Left lung (tissue), 10 donors: Measurements from ENCODE around the gene DLGAP4. TPM values are rescaled to one million over a fixed set of nuclear protein-coding genes. Genes with fewer than 3 reads are reported as not detected.

Source experiments
- ATAC-seq: fragments of 200-7000 bp; cut with Tn5 transposase; one replicate; pipeline ENCODE4 v1.9.1; 2020; ENCODE audit warnings: moderate library complexity
- DNase-seq, 4 donors: peaks; one replicate each; pipeline ENCODE4 v3.0.0-alpha.2; 2013 to 2020
- H3K27ac ChIP-seq, 2 donors: fragments of 200-600 bp; sonication (generic) in 1 of 2; one replicate each; pipeline versions ENCODE4 v1.5.0 to v1.8.0; 2020 to 2021
- H3K27me3 ChIP-seq, 2 donors: fragments of 200-600 bp; sonication (generic) in 1 of 2; one replicate each; pipeline versions ENCODE4 v1.5.0 to v1.8.0; 2020 to 2021
- H3K36me3 ChIP-seq, 2 donors: fragments of 200-600 bp; sonication (generic) in 1 of 2; one replicate each; pipeline versions ENCODE4 v1.5.0 to v1.8.0; 2020 to 2021
- H3K4me1 ChIP-seq, 2 donors: fragments of 200-600 bp; one replicate each; pipeline ENCODE4 v1.8.0; 2021
- H3K4me3 ChIP-seq, 2 donors: fragments of 200-600 bp; sonication (generic) in 1 of 2; one replicate each; pipeline versions ENCODE4 v1.5.0 to v1.8.0; 2020 to 2021; ENCODE audit warnings: mild to moderate bottlenecking in 1 of 2
- H3K9me3 ChIP-seq, 2 donors: fragments of 200-600 bp; sonication (generic) in 1 of 2; one replicate each; pipeline versions ENCODE4 v1.5.0 to v1.8.0; 2020 to 2021
- intact Hi-C, 2 donors: fragments of 100-400 bp; cut with DNase I; formaldehyde crosslinking; loops; one replicate each; pipeline versions ENCODE4 v1.11.2 to v1.14.2; 2022
- polyA plus RNA-seq, 6 donors: library from polyadenylated mRNA; unstranded; fragments of 120-200 nt; gene quantifications; one replicate each; pipeline ENCODE4 v1.2.1, GENCODE V29; 2013; ENCODE audit not compliant: insufficient read length in 6 of 6
- total RNA-seq, 2 donors: library from RNA; stranded (reverse); fragmentation: NEBNext Ultra II Directional; extraction: Animal tissue kit (Norgen Biotek cat#: 25700); gene quantifications; one replicate each; pipeline ENCODE4 v1.2.1, GENCODE V29; 2021
- TF ChIP-seq, protein P1 (sequence below), 2 donors: fragments of 200-600 bp; sonication (generic) in 1 of 2; IDR thresholded peaks; one replicate each; pipeline versions ENCODE4 v1.5.0 to v1.8.0; 2021; ENCODE audit warnings: antibody characterized with exemption in 2 of 2
- donor health status: DM: no; HTN: yes; CAD: no.
- donor health status: DM: no; HTN: no; CAD: no.

DLGAP4 gene
- total and polyA plus RNA-seq, 8 donors: 53.5 to 84.3 (median 72.1) TPM

DNA sequence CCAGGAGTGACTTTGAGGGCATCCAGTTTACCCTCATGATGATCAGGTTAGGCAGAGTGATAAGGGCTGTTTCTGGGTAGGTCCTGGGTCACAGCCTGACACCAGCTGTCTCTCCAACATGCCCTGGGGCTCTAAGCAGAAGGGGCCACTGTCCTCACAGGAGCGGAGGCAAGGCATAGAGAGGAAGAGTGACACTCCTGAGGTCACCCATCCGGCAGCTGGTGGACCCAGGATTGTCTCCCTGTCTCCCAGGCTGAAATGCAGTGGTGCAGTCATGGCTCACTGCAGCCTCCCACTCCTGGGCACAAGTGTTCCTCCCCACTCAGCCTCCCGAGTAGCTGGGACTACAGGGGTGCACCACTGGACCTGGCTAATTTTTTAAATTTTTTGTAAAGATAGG, 12.0 kb downstream of the DLGAP4 start:
- intact Hi-C loops: no loop called here
- TF ChIP-seq, protein P1, sequence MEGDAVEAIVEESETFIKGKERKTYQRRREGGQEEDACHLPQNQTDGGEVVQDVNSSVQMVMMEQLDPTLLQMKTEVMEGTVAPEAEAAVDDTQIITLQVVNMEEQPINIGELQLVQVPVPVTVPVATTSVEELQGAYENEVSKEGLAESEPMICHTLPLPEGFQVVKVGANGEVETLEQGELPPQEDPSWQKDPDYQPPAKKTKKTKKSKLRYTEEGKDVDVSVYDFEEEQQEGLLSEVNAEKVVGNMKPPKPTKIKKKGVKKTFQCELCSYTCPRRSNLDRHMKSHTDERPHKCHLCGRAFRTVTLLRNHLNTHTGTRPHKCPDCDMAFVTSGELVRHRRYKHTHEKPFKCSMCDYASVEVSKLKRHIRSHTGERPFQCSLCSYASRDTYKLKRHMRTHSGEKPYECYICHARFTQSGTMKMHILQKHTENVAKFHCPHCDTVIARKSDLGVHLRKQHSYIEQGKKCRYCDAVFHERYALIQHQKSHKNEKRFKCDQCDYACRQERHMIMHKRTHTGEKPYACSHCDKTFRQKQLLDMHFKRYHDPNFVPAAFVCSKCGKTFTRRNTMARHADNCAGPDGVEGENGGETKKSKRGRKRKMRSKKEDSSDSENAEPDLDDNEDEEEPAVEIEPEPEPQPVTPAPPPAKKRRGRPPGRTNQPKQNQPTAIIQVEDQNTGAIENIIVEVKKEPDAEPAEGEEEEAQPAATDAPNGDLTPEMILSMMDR (IDR thresholded peaks at IDR 0.05): no peak
- Histone ChIP-seq H3K9me3 (no peaks in the 10 kb centered on the region), H3K4me3 (no peak overlapping the region), H3K4me1 (no peaks in the 10 kb centered on the region), H3K27me3 (peaks cover 0 to 34% of the 10 kb centered on the region in 2 donors), H3K36me3 (no peaks in the 10 kb centered on the region), H3K27ac (no peak overlapping the region)
- DNase-seq (no peak), ATAC-seq (no peak)

DNA sequence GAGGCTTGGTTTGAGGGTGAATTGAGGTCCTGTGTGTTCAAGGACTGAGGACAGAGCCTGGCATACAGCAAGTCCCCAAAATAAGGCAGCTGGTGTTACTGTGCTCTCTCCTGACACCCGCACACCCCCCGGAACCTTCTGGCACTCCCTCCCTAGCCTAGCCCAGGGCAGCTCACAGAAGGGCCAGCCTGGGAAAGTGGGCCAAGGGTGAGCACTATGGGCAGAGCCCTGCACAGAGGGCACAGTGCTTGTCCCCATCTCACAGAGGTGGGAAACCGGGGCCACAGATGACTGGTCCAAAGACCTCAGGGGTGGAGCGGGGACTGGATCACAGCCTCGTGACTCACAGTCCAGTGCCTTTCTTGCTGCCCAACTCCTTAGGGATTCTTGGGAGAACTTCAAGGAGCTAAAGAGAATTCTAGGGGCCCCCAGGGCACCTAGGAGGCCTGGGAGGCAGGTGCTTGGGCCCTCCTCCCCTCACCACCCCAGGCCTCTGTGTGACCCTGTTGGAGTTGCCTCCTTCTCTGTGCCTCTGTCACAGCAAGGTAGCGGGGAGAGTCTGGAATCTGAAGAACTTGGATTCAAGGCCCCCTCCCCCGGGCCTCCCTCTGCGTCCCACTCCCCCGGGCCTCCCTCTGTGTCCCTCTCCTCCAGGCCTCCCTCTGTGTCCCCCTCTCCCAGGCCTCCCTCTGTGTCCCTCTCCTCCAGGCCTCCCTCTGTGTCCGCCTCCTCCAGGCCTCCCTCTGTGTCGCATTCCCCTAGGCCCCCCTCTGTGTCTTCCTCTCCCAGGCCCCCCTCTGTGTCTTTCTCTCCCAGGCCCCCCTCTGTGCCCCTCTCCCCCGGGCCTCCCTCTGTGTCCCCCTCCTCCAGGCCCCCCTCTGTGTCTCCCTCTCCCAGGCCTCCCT, 13.5 kb downstream of the DLGAP4 start:
- H3K36me3 ChIP-seq: no peaks in the 10 kb centered on the region
- no peaks in the 10 kb centered on the region for H3K9me3 ChIP-seq
- H3K4me3 ChIP-seq: no peak overlapping the region
- H3K27me3 ChIP-seq: peaks cover 0 to 25% of the 10 kb centered on the region in 2 donors
- ATAC-seq (no peak), DNase-seq (no peak)
- TF ChIP-seq, protein P1 (IDR thresholded peaks at IDR 0.05): no peak
- H3K27ac ChIP-seq: no peak overlapping the region
- intact Hi-C loops: no loop called here
- no peaks in the 10 kb centered on the region for H3K4me1 ChIP-seq

DNA sequence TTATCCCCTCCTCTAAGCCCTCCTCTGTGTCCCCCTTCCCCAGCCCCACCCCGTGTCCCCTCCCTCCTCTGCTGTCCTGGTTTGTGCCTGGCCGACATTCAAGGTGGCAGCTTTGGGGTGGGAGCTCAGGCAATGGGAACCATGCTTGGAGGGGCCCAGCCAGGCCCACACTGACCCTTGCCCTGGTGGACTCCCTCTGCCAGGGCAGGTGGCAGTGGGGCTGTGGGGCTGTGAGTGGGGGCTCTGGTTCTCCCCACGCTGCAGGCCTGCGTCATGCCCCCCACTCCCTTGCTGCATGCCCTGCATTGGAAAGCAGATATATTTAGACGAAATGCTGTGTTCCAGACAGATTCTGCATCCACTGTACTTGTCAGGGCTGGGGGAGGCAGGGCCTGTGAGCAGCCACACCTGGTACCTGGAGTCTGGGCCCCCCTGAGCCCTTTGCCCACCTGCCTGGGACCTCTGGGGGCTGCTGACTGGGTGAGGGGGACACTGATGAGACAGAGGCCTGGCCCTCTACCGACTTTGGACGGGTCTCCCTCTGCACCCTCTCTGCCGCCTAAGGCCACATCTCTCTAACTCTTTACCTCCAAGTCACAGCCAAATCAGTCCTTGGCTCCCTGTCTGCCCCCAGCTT, 14.2 kb downstream of the DLGAP4 start:
- ATAC-seq (no peak), DNase-seq (no peak)
- Histone ChIP-seq H3K27me3 (peaks cover 0 to 23% of the 10 kb centered on the region in 2 donors), H3K27ac (no peak overlapping the region), H3K9me3 (peaks cover 0 to 4% of the 10 kb centered on the region in 2 donors), H3K4me1 (no peaks in the 10 kb centered on the region), H3K4me3 (no peak overlapping the region), H3K36me3 (no peaks in the 10 kb centered on the region)
- TF ChIP-seq, protein P1 (IDR thresholded peaks at IDR 0.05): no peak
- intact Hi-C loops: no loop called here

DNA sequence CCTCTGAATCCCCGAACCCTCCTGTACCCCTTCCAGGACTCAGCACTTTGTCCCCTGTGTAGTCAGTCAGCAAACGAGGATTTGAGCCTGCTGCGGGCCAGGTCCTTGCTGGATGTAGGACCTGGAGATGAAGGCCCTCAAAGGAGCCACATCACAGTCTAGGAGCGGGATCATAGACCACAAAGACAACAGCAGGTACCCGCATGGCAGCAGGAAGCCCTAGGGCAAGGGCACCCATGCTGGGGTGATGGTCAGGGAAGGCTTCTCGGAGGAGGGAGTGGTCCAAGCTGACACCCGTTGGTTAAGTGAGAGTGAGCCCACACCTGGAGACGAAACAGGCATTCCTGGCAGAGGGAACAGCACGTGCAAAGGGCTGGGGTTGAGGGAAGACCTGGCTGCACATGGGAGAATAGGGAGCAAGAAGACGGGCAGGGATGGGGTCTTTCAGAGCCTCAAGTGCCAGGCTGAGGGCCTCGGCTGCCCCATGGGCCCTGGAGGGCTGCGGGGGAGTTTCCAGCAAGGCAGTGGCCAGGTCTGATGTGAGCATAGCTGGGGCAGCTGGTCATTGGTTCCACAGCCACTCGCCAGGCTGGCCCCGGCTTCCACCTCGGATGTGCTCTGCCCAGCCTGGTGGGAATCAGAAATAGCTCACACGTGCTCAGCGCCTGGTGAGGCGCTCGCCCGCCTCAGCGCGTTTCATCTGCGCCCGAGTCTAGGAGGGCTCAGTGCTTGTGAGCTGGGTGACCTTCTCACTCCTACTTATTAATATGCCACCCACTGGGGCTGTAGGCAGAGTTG, 15.0 kb downstream of the DLGAP4 start:
- DNase-seq (peak in 1 of 4 donors; percentile 52), ATAC-seq (no peak)
- TF ChIP-seq, protein P1 (IDR thresholded peaks at IDR 0.05): no peak
- Histone ChIP-seq H3K4me1 (no peaks in the 10 kb centered on the region), H3K4me3 (no peak overlapping the region), H3K9me3 (peaks cover 0 to 8% of the 10 kb centered on the region in 2 donors), H3K27me3 (peaks cover 0 to 15% of the 10 kb centered on the region in 2 donors), H3K27ac (no peak overlapping the region), H3K36me3 (no peaks in the 10 kb centered on the region)
- intact Hi-C loops: no loop called here
